ENCODE measurements around the gene GAREM1.

GRCh38 chr18:32473325-32473724 lies 2.6 kb upstream of the GAREM1 start:
- TF ChIP-seq POLR2AphosphoS5 (IDR thresholded peaks at IDR 0.05; ENCODE audit: borderline replicate concordance, low read depth, low read length) = no peak
- no peak for TF ChIP-seq EZH2 (IDR thresholded peaks at IDR 0.05)
- no peak for TF ChIP-seq FOXP2 (optimal IDR thresholded peaks at IDR 0.05; ENCODE audit: control extremely low read depth, extremely low read length, insufficient read depth)

Data from SK-N-MC (cell line).